ENCODE measurements around the gene SETBP1.

- TF ChIP-seq MYC (IDR thresholded peaks at IDR 0.05; ENCODE audit: low read depth, low read length) (no peak), CTCF (IDR thresholded peaks at IDR 0.05; ENCODE audit: low read depth, low read length) (no peak), MAX (IDR thresholded peaks at IDR 0.05; ENCODE audit: low read depth, low read length) (no peak)
Measured at GRCh38 chr18:45004546-45005080, 323.9 kb downstream of the SETBP1 start.

Data from NB4 (cell line).